ENCODE results near the gene FKBP2.

FKBP2 gene

GRCh38 chr11:64240435-64241240 is at the start of gene FKBP2:
Gene FKBP2 (plus strand): TSS chr11:64241095. CDS start chr11:64242388, 1,293 bp downstream.
- peak; percentile 98 for DNase-seq

GRCh38 chr11:64192434-64192833 is 48.5 kb upstream of the FKBP2 start:
- no peak for DNase-seq

- DNase-seq, result no peak
Observed at GRCh38 chr11:64196626-64197025, 44.3 kb upstream of the FKBP2 start.

GRCh38 chr11:64198511-64198910 is 42.4 kb upstream of the FKBP2 start:
- no peak for DNase-seq

- no peak for DNase-seq
Observed at GRCh38 chr11:64201543-64201942, 39.4 kb upstream of the FKBP2 start.

GRCh38 chr11:64202992-64203391 is 37.9 kb upstream of the FKBP2 start:
- DNase-seq, result no peak

GRCh38 chr11:64203421-64204079 is 37.3 kb upstream of the FKBP2 start:
- DNase-seq, result no peak

GRCh38 chr11:64204080-64204440 is 36.8 kb upstream of the FKBP2 start:
- DNase-seq, result no peak

- DNase-seq, result peak; percentile 81
Observed at GRCh38 chr11:64204464-64204989, 36.4 kb upstream of the FKBP2 start.

- no peak for DNase-seq
Observed at GRCh38 chr11:64206457-64207255, 34.2 kb upstream of the FKBP2 start, which contains the start of gene FERMT3. Gene FERMT3 (plus strand): TSS chr11:64206721. CDS start chr11:64207365, 644 bp downstream.

GRCh38 chr11:64207256-64208085 is 33.4 kb upstream of the FKBP2 start:
- no peak for DNase-seq

- no peak for DNase-seq
Observed at GRCh38 chr11:64208086-64208795, 32.7 kb upstream of the FKBP2 start.

- no peak for DNase-seq
Observed at GRCh38 chr11:64208796-64209562, 31.9 kb upstream of the FKBP2 start.

- DNase-seq, result no peak
Observed at GRCh38 chr11:64209563-64209843, 31.4 kb upstream of the FKBP2 start.

- DNase-seq, result no peak
Observed at GRCh38 chr11:64210301-64211020, 30.4 kb upstream of the FKBP2 start.

GRCh38 chr11:64211181-64211872 is 29.6 kb upstream of the FKBP2 start:
- no peak for DNase-seq

GRCh38 chr11:64216879-64217278 is 24.0 kb upstream of the FKBP2 start:
- no peak for DNase-seq

GRCh38 chr11:64218628-64219353 is 22.1 kb upstream of the FKBP2 start:
- peak; percentile 77 for DNase-seq

- DNase-seq, result no peak
Observed at GRCh38 chr11:64219354-64219684, 21.6 kb upstream of the FKBP2 start.

Data from NCI-H1092 (cell line).